Neural crest cell (in vitro differentiated cells): ENCODE data around the gene TRMT13. TPM values are rescaled to one million over a fixed set of nuclear protein-coding genes. Genes with fewer than 3 reads are reported as not detected.

Experiments used
- DNase-seq: peaks from one replicate; pipeline ENCODE4 v3.0.0; 2021; ENCODE audit warnings: low read depth, mixed read lengths, low spot score
- H3K27ac Mint-ChIP-seq: one replicate; pipeline ENCODE4 v1.8.0; 2021; ENCODE audit warnings: mild to moderate bottlenecking, mixed read lengths; ENCODE audit not compliant: unreplicated experiment
- H3K27me3 Mint-ChIP-seq: 2 replicates; pipeline ENCODE4 v1.8.0; 2021; ENCODE audit warnings: low read depth, mild to moderate bottlenecking, mixed read lengths
- H3K36me3 Mint-ChIP-seq: 2 replicates; pipeline ENCODE4 v1.8.0; 2021; ENCODE audit warnings: low read depth, mild to moderate bottlenecking, mixed read lengths
- H3K4me1 Mint-ChIP-seq: 2 replicates; pipeline ENCODE4 v1.8.0; 2021; ENCODE audit warnings: mixed read lengths
- H3K4me3 Mint-ChIP-seq: one replicate; pipeline ENCODE4 v1.8.0; 2021; ENCODE audit warnings: mild to moderate bottlenecking, mixed read lengths
- H3K9me3 Mint-ChIP-seq: 2 replicates; pipeline ENCODE4 v1.8.0; 2021; ENCODE audit warnings: mixed read lengths
- total RNA-seq: library from RNA; stranded (reverse); gene quantifications from 2 replicates; pipeline ENCODE4 v1.2.1, GENCODE V29; 2021
- TF ChIP-seq, protein P1 (sequence below): fragments of 200-600 bp; sonication (generic); conservative IDR thresholded peaks from 2 replicates; pipeline ENCODE4 v1.5.0; 2021; ENCODE audit warnings: antibody characterized with exemption, mild to moderate bottlenecking

TRMT13 gene
- total RNA-seq, 1 donor from 2014 or later: 14.6 TPM

DNA sequence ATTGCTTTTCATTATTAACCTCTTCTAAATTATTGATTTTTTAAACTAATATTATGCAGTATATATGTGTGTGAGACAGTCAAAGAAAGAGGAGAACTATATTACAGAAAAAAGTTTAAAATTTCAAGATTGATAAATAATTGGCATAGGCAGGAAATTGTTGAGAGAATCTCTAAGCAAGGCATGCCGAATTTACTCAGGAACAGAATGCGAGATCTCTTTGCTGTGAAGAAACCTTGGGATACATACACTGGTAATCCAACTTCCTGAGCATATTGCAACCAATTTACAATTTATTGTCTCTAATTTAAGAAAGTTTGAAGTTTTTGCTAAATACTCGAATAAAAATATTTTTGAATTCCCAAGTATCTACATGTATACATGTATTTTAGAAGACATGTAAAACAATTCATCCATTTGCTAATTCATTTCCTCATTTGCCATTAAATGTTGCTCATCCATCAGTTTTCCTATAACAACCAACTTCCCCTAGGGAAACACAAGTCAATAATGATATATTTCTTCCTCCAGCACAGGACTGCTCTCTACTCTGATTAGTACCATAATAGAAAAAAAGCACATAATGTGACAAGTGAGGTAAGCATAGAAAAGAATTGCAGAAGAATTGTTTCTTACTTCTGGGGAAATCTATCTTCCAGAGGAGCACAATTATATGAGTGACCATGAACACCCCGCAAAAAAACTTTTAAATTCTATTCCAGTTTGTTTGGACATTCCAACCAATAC, 44.5 kb downstream of the TRMT13 start:
- H3K4me1 Mint-ChIP-seq: no peaks in the 10 kb centered on the region
- TF ChIP-seq, protein P1, sequence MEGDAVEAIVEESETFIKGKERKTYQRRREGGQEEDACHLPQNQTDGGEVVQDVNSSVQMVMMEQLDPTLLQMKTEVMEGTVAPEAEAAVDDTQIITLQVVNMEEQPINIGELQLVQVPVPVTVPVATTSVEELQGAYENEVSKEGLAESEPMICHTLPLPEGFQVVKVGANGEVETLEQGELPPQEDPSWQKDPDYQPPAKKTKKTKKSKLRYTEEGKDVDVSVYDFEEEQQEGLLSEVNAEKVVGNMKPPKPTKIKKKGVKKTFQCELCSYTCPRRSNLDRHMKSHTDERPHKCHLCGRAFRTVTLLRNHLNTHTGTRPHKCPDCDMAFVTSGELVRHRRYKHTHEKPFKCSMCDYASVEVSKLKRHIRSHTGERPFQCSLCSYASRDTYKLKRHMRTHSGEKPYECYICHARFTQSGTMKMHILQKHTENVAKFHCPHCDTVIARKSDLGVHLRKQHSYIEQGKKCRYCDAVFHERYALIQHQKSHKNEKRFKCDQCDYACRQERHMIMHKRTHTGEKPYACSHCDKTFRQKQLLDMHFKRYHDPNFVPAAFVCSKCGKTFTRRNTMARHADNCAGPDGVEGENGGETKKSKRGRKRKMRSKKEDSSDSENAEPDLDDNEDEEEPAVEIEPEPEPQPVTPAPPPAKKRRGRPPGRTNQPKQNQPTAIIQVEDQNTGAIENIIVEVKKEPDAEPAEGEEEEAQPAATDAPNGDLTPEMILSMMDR: no peak
- H3K27me3 Mint-ChIP-seq: no peaks in the 10 kb centered on the region
- peaks cover 3% of the 10 kb centered on the region for H3K36me3 Mint-ChIP-seq
- H3K9me3 Mint-ChIP-seq: peaks cover 4% of the 10 kb centered on the region
- no peak overlapping the region for H3K27ac Mint-ChIP-seq
- H3K4me3 Mint-ChIP-seq: no peak overlapping the region
- no peak for DNase-seq

DNA sequence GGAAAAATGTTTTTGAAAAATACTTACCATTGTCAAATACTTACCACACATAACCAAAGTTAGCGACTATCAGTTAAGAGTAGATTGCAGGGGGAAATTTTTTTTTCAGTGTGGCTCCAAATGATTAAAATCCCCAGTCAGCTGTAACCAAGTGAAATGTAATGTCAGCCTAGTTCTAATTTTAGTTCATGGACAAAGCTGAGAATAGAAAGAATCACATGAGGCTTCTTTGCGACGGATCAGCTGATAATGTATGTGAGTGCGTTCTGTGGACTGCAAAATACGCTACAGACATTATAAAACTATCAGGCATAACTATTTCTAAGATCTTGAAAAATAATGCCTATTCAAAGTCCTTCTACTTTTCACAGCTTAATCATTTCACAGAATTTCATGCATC, 45.1 kb downstream of the TRMT13 start, which contains the start of gene LRRC39:
Gene LRRC39, minus strand, starts transcription at position 166 of the 400 bp plus-strand sequence. CDS start 9,740 bp downstream, outside the sequence.
- peaks cover 6% of the 10 kb centered on the region for H3K36me3 Mint-ChIP-seq
- no peak within 1 kb of the TSS for H3K27ac Mint-ChIP-seq
- no peak for DNase-seq
- no peak within 1 kb of the TSS for H3K4me3 Mint-ChIP-seq
- TF ChIP-seq, protein P1: no peak
- no peaks in the 10 kb centered on the region for H3K27me3 Mint-ChIP-seq
- H3K4me1 Mint-ChIP-seq: no peaks in the 10 kb centered on the region
- H3K9me3 Mint-ChIP-seq: peaks cover 4% of the 10 kb centered on the region

DNA sequence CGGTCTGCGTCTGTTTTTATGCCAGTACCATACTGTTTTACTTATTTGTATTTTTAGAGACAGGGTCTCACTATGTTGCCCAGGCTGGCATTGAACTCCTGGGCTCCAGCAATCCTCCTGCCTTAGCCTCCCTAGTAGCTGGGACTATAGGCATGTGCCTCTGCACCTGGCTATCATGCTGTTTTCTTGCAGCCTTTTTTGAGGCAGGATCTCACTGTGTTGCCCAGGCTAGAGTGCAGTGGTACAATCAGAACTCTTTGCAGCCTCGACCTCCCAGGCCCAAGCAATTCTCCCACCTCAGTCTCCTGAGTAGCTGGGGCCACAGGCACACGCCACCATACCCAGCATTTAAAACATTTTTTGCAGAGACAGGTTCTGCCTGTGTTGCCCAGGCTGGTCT, 50.4 kb downstream of the TRMT13 start:
- no peak for DNase-seq
- Mint-ChIP-seq H3K36me3 (peaks cover 8% of the 10 kb centered on the region), H3K9me3 (peaks cover 6% of the 10 kb centered on the region), H3K27ac (no peak overlapping the region), H3K4me1 (no peaks in the 10 kb centered on the region), H3K4me3 (no peak overlapping the region), H3K27me3 (no peaks in the 10 kb centered on the region)
- TF ChIP-seq, protein P1: no peak

DNA sequence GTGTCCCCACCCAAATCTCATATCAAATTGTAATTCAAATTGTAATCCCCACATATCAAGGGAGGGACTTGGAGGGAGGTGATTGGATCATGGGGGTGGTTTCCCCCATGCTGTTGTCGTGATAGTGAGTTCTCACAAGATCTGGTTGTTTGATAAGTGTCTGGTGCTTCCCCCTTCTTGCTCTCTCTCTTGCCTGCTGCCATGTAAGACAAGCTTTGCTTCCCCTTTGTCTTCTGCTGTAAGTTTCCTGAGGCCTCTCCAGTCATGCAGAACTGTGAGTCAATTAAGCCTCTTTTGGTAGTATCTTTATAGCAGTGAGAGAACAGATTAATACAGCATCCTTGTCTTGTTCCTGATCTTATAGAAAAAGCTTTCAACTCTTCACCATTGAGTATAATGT, 51.6 kb downstream of the TRMT13 start:
- Mint-ChIP-seq H3K27me3 (no peaks in the 10 kb centered on the region), H3K27ac (no peak overlapping the region), H3K4me3 (no peak overlapping the region), H3K4me1 (no peaks in the 10 kb centered on the region), H3K9me3 (peaks cover 6% of the 10 kb centered on the region), H3K36me3 (peaks cover 8% of the 10 kb centered on the region)
- TF ChIP-seq, protein P1: no peak
- no peak for DNase-seq

DNA sequence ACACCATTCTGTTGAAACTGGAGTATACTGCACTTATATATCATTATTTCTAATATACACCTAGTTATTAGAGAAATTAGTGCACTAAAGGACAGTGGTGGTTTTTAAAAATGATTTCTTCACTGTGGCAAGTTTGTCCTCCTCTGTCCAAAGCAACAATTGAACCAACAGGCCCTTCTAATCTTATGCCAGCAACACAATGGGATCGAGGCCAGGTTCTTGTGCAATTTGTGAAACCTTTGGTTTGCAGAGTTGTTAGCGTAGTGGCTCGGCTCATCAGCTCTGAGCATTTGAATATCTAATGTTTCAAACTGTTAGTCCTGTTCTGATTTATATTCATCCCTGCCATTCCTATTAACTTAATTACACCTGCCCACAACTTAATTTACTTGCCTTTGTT, 54.9 kb downstream of the TRMT13 start:
- H3K27me3 Mint-ChIP-seq: no peaks in the 10 kb centered on the region
- peaks cover 2% of the 10 kb centered on the region for H3K36me3 Mint-ChIP-seq
- TF ChIP-seq, protein P1: no peak
- DNase-seq: no peak
- no peaks in the 10 kb centered on the region for H3K4me1 Mint-ChIP-seq
- H3K27ac Mint-ChIP-seq: no peak overlapping the region
- H3K4me3 Mint-ChIP-seq: no peak overlapping the region
- peaks cover 3% of the 10 kb centered on the region for H3K9me3 Mint-ChIP-seq
